Measurements from ENCODE around the gene MEGF6. TPM values are rescaled to one million over a fixed set of nuclear protein-coding genes. Genes with fewer than 3 reads are reported as not detected.
A peak's percentile ranks its signal among the peaks of the same experiment; 100 is the strongest.

The MEGF6 gene
- total RNA-seq, 1 experiment from 2014 or later: 65.3 TPM

GRCh38 chr1:3543076-3544039 is 68.0 kb downstream of the MEGF6 start:
- Histone ChIP-seq H3K27ac (peak overlapping the region; percentile 97), H3F3A (ENCODE audit: insufficient read depth, low read depth) (peaks cover 40% of the 10 kb centered on the region), H3K27me3 (ENCODE audit: insufficient read depth, low read depth) (no peaks in the 10 kb centered on the region), H3K36me3 (ENCODE audit: low read depth) (no peaks in the 10 kb centered on the region), H3K9me3 (ENCODE audit: insufficient read depth, low read depth) (no peaks in the 10 kb centered on the region), H3K79me2 (ENCODE audit: low read depth) (peaks cover 16% of the 10 kb centered on the region), H3K4me3 (peak overlapping the region; percentile 52), H3K4me2 (peak overlapping the region; percentile 77), H3K4me1 (replicated peaks; ENCODE audit: insufficient read depth) (peaks cover 77% of the 10 kb centered on the region), H2AFZ (peak overlapping the region; percentile 55), H3K9me2 (ENCODE audit: insufficient read depth) (no peaks in the 10 kb centered on the region), H4K20me1 (ENCODE audit: insufficient read depth) (no peaks in the 10 kb centered on the region)
- BruUV-seq (replicated peaks): TSS peak; percentile 58
- intact Hi-C loops (cut with micrococcal nuclease; ENCODE audit: unreplicated experiment): loop anchor here (1.0 to 5.0 kb wide), 2 partner anchors 39 to 81 kb away; no protein-coding TSS in a partner anchor
- ChIA-PET CTCF (interaction anchor here (0.7 to 1.3 kb wide), 3 partner anchors 12 to 90 kb away, joined by 3 to 6 read pairs (median 3); no protein-coding TSS in a partner anchor), POLR2A (ENCODE audit: unreplicated experiment) (interaction anchor here (0.5 to 1.6 kb wide), 9 partner anchors 10 to 1004 kb away, joined by 3 to 10 read pairs (median 3); no protein-coding TSS in a partner anchor)
- peak; percentile 94 to 97 for DNase-seq
- TF ChIP-seq CTCF (conservative IDR thresholded peaks at IDR 0.05): no peak
- no peak for TF ChIP-seq EZH2 (IDR thresholded peaks at IDR 0.05; ENCODE audit: low read depth)

GRCh38 chr1:3542676-3543075 is 68.6 kb downstream of the MEGF6 start:
- H3K27ac ChIP-seq: peak overlapping the region; percentile 97
- peaks cover 40% of the 10 kb centered on the region for H3F3A ChIP-seq (ENCODE audit: insufficient read depth, low read depth)
- no peaks in the 10 kb centered on the region for H3K36me3 ChIP-seq (ENCODE audit: low read depth)
- H3K4me3 ChIP-seq: peak overlapping the region; percentile 52
- H4K20me1 ChIP-seq (ENCODE audit: insufficient read depth): no peaks in the 10 kb centered on the region
- H3K9me2 ChIP-seq (ENCODE audit: insufficient read depth): no peaks in the 10 kb centered on the region
- intact Hi-C loops (cut with micrococcal nuclease; ENCODE audit: unreplicated experiment): loop anchor here (1.0 to 5.0 kb wide), 3 partner anchors 13 to 80 kb away; no protein-coding TSS in a partner anchor
- ChIA-PET POLR2A (ENCODE audit: unreplicated experiment) (interaction anchor here (0.5 to 1.6 kb wide), 6 partner anchors 12 to 72 kb away, joined by 3 to 10 read pairs (median 3); no protein-coding TSS in a partner anchor), CTCF (interaction anchor here (0.7 to 1.3 kb wide), 3 partner anchors 12 to 90 kb away, joined by 3 to 6 read pairs (median 3); no protein-coding TSS in a partner anchor)
- H2AFZ ChIP-seq: no peak overlapping the region
- no TSS peak for BruUV-seq (replicated peaks)
- peak overlapping the region; percentile 77 for H3K4me2 ChIP-seq
- H3K4me1 ChIP-seq (replicated peaks; ENCODE audit: insufficient read depth): peaks cover 70% of the 10 kb centered on the region
- no peak for TF ChIP-seq CTCF (conservative IDR thresholded peaks at IDR 0.05)
- no peak for TF ChIP-seq EZH2 (IDR thresholded peaks at IDR 0.05; ENCODE audit: low read depth)
- H3K9me3 ChIP-seq (ENCODE audit: insufficient read depth, low read depth): no peaks in the 10 kb centered on the region
- H3K27me3 ChIP-seq (ENCODE audit: insufficient read depth, low read depth): no peaks in the 10 kb centered on the region
- H3K79me2 ChIP-seq (ENCODE audit: low read depth): peaks cover 16% of the 10 kb centered on the region
- DNase-seq: no peak

GRCh38 chr1:3541936-3542335 is 69.4 kb downstream of the MEGF6 start:
- Histone ChIP-seq H2AFZ (no peak overlapping the region), H3K27ac (peak overlapping the region; percentile 97), H3K9me3 (ENCODE audit: insufficient read depth, low read depth) (no peaks in the 10 kb centered on the region), H3F3A (ENCODE audit: insufficient read depth, low read depth) (peaks cover 37% of the 10 kb centered on the region), H3K4me1 (replicated peaks; ENCODE audit: insufficient read depth) (peaks cover 62% of the 10 kb centered on the region), H3K36me3 (ENCODE audit: low read depth) (no peaks in the 10 kb centered on the region), H3K79me2 (ENCODE audit: low read depth) (peaks cover 16% of the 10 kb centered on the region), H3K4me2 (peak overlapping the region; percentile 77), H4K20me1 (ENCODE audit: insufficient read depth) (no peaks in the 10 kb centered on the region), H3K27me3 (ENCODE audit: insufficient read depth, low read depth) (no peaks in the 10 kb centered on the region), H3K4me3 (peak overlapping the region; percentile 52), H3K9me2 (ENCODE audit: insufficient read depth) (no peaks in the 10 kb centered on the region)
- TF ChIP-seq CTCF (conservative IDR thresholded peaks at IDR 0.05) (no peak), EZH2 (IDR thresholded peaks at IDR 0.05; ENCODE audit: low read depth) (no peak)
- CTCF ChIA-PET: no interaction called here
- peak; percentile 75 to 80 for DNase-seq
- POLR2A ChIA-PET (ENCODE audit: unreplicated experiment): interaction anchor here (0.8 kb wide), 1 partner anchor 13 kb away, joined by 7 read pairs; no protein-coding TSS in a partner anchor
- intact Hi-C loops (cut with micrococcal nuclease; ENCODE audit: unreplicated experiment): loop anchor here (1.0 to 5.0 kb wide), 2 partner anchors 13 to 80 kb away; no protein-coding TSS in a partner anchor
- no TSS peak for BruUV-seq (replicated peaks)

Measured in PC-9 (cell line).